Aorta (tissue), 5 donors: ENCODE measurements around the gene NDRG2. TPM values are rescaled to one million over a fixed set of nuclear protein-coding genes. Genes with fewer than 3 reads are reported as not detected.
"Not testable (repeated sequence)": the region's sequence is repeated elsewhere in the genome, so short reads cannot be mapped to it uniquely, and the experiment has no call there.

Experiments
- ATAC-seq: fragments of 200-7000 bp; cut with Tn5 transposase; one replicate; pipeline ENCODE4 v1.9.1; 2022; ENCODE audit warnings: moderate library complexity; ENCODE audit not compliant: low FRiP score
- DNase-seq, 2 donors: peaks; one replicate each; pipeline ENCODE4 v3.0.0-alpha.2; 2020
- H3K27ac ChIP-seq, 2 donors: one replicate each; pipeline ENCODE4 v1.5.1; 2013; ENCODE audit warnings: low read length in 2 of 2, mild to moderate bottlenecking in 2 of 2, moderate library complexity in 2 of 2, control low read depth in 1 of 2, inconsistent platforms in 1 of 2, low read depth in 1 of 2
- H3K27me3 ChIP-seq, 2 donors: one replicate each; pipeline ENCODE4 v1.6.1; 2013; ENCODE audit warnings: control low read depth in 1 of 2, low read length in 1 of 2, mild to moderate bottlenecking in 1 of 2, moderate library complexity in 1 of 2; ENCODE audit not compliant: insufficient read depth in 2 of 2, control insufficient read depth in 1 of 2
- H3K36me3 ChIP-seq, 2 donors: one replicate each; pipeline ENCODE4 v1.6.1; 2013; ENCODE audit warnings: control low read depth in 1 of 2, low read length in 1 of 2, mild to moderate bottlenecking in 1 of 2; ENCODE audit not compliant: insufficient read depth in 2 of 2, control insufficient read depth in 1 of 2
- H3K4me1 ChIP-seq, 2 donors: one replicate each; pipeline ENCODE4 v1.6.1; 2013; ENCODE audit warnings: low read length in 2 of 2, control low read depth in 1 of 2, mild to moderate bottlenecking in 1 of 2, moderate library complexity in 1 of 2; ENCODE audit not compliant: insufficient read depth in 2 of 2, control insufficient read depth in 1 of 2
- H3K4me3 ChIP-seq, 2 donors: one replicate each; pipeline ENCODE4 v1.5.1; 2013; ENCODE audit warnings: low read length in 2 of 2, control low read depth in 1 of 2, mild to moderate bottlenecking in 1 of 2
- H3K9me3 ChIP-seq: one replicate; pipeline ENCODE4 v1.6.1; 2013; ENCODE audit warnings: mild to moderate bottlenecking, low read length; ENCODE audit not compliant: control insufficient read depth
- WGBS, 2 donors: extraction: QIAGEN DNeasy Blood & Tissue Kit; methylation state at CpG; one replicate each; pipeline ENCODE4 v1.1.7; 2013; 5-methylcytosine and 5-hydroxymethylcytosine counted together
- intact Hi-C, 2 donors: fragments of 100-400 bp; cut with DNase I; formaldehyde crosslinking; loops; one replicate each; pipeline versions ENCODE4 v1.14.2 to v1.15.0; 2022
- polyA plus RNA-seq, 2 donors: library from polyadenylated mRNA; stranded (reverse); fragments of 200-250 nt; gene quantifications; one replicate each; pipeline ENCODE4 v1.2.3, GENCODE V29; 2013
- total RNA-seq, 2 donors: library from RNA; stranded (reverse); fragmentation: NEBNext Ultra II Directional; extraction: Animal tissue kit (Norgen Biotek cat#: 25700); gene quantifications; one replicate each; pipeline ENCODE4 v1.2.1, GENCODE V29; 2021
- donor health status: healthy with polysubstance abuse.
- donor health status: Bipolar disorder and iron deficiency.
- donor health status: DM: no; HTN: no; CAD: no.
- donor health status: DM: no; HTN: no; CAD: no.
- donor health status: DM: yes; HTN: yes; CAD: no.

The NDRG2 gene
- total and polyA plus RNA-seq, 4 donors, result 68.7 to 196 (median 95.4) TPM

DNA sequence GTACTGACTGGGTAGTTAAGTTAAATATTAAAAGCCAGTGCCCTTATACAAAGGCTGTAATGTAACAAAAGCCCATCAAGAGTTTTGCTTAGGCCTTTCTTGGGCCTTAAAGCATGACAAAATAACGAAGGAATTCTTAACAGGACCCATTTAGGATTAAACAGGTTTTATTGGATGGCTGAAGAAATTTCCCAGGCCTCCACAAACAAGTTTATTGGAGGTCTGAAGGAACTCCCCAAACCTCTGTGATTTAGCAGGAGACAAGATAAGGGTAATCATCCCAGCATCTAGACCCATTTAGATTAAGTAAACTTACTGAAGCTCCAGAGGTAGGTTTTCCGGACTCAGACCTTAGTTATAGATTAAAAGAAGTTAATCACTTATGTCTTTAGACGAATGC lies 15.1 kb downstream of the NDRG2 start:
- DNase-seq, H3K9me3 ChIP-seq, ATAC-seq, H3K36me3 ChIP-seq, H3K27me3 ChIP-seq, intact Hi-C loops, H3K4me3 ChIP-seq, H3K27ac ChIP-seq, H3K4me1 ChIP-seq: not testable (repeated sequence)
- WGBS, 2 donors, result 81 to 86% methylated on average over 3 of the region's 3 CpGs

DNA sequence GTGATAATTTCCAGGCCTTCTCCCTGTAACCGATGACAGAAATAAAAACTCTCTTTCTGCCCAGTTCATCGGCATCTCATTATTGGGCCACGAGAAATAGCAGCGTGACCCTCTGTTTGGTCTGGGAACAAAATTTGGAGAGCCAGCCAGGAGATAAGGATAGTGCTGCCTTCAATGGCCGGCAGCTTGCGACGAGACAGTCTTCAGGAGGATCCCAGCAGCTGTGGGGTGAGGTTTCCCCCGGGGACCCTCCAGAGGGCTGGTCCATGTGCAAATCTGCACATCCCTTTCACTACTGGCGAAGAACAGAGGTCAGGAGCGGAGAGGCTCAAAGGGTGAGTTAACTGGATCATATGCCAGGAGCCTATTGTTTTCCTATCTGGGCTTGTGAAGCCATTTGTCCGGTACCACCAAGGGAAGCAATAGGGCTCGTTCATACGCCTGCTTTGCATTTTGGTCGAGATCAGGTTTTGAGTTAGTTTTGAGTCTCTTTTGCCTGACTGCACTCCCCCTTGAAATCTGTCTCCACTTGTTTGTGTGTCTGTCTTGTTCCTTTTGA lies 21.0 kb downstream of the NDRG2 start:
- H3K9me3 ChIP-seq, result no peaks in the 10 kb centered on the region
- no peaks in the 10 kb centered on the region for H3K4me1 ChIP-seq
- WGBS, 2 donors, result 78 to 81% methylated on average over 13 to 14 of the region's 14 CpGs
- H3K27me3 ChIP-seq, result no peaks in the 10 kb centered on the region
- no peaks in the 10 kb centered on the region for H3K36me3 ChIP-seq
- ATAC-seq (no peak), DNase-seq (no peak)
- intact Hi-C loops, result loop anchor here in 1 of 2 donors (5.0 kb wide), 1 partner anchor 38 kb away; the partner anchor contains the start of gene RNASE7
- H3K4me3 ChIP-seq, result no peak overlapping the region
- H3K27ac ChIP-seq, result no peak overlapping the region

DNA sequence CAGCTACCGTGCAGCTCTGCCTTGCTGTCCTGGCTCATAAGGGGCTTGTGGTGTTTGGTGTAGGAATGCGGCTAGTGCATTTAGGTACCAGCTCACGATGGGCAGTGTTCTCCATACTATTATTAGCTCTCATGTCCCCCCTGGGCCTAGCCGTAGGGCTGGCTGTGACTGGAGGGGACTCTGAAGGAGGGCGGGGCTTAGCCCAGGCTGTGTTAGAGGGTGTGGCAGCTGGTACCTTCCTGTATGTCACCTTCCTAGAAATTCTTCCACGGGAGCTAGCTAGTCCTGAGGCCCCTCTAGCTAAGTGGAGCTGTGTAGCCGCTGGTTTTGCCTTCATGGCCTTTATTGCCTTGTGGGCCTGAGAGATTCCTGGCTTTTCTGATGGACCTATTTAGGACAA lies 23.6 kb downstream of the NDRG2 start:
- no peak overlapping the region for H3K4me3 ChIP-seq
- no peaks in the 10 kb centered on the region for H3K27me3 ChIP-seq
- intact Hi-C loops, result loop anchor here in 1 of 2 donors (5.0 kb wide), 1 partner anchor 41 kb away; the partner anchor contains the start of gene RNASE7
- H3K27ac ChIP-seq, result no peak overlapping the region
- peaks cover 0 to 3% of the 10 kb centered on the region in 2 donors for H3K36me3 ChIP-seq
- no peaks in the 10 kb centered on the region for H3K4me1 ChIP-seq
- 67 to 72% methylated on average over 7 of the region's 7 CpGs for WGBS, 2 donors
- DNase-seq (no peak), ATAC-seq (no peak)
- H3K9me3 ChIP-seq, result no peaks in the 10 kb centered on the region

DNA sequence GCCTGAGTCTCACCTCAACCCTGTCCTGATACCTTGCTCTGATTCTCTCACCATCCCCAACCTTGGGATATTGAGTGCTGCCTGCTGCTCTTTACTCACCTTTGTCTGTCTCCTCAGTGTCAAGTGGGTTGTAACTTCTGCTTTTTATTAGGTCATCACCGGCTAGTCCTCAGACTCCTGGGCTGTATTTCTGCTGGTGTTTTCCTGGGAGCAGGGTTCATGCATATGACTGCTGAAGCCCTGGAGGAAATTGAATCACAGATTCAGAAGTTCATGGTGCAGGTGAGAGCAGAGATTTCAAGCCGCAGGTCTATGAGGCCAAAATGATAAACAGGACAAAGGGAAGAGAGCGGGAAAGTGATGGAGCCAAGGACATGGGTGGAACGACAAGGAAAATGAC lies 25.3 kb downstream of the NDRG2 start:
- H3K4me1 ChIP-seq, result no peaks in the 10 kb centered on the region
- ATAC-seq (no peak), DNase-seq (no peak)
- no peaks in the 10 kb centered on the region for H3K9me3 ChIP-seq
- peaks cover 5 to 7% of the 10 kb centered on the region in 2 donors for H3K36me3 ChIP-seq
- intact Hi-C loops, result no loop called here
- no peak overlapping the region for H3K4me3 ChIP-seq
- no peaks in the 10 kb centered on the region for H3K27me3 ChIP-seq
- H3K27ac ChIP-seq, result no peak overlapping the region
- WGBS, 2 donors, result 80 to 83% methylated on average over 4 of the region's 4 CpGs

DNA sequence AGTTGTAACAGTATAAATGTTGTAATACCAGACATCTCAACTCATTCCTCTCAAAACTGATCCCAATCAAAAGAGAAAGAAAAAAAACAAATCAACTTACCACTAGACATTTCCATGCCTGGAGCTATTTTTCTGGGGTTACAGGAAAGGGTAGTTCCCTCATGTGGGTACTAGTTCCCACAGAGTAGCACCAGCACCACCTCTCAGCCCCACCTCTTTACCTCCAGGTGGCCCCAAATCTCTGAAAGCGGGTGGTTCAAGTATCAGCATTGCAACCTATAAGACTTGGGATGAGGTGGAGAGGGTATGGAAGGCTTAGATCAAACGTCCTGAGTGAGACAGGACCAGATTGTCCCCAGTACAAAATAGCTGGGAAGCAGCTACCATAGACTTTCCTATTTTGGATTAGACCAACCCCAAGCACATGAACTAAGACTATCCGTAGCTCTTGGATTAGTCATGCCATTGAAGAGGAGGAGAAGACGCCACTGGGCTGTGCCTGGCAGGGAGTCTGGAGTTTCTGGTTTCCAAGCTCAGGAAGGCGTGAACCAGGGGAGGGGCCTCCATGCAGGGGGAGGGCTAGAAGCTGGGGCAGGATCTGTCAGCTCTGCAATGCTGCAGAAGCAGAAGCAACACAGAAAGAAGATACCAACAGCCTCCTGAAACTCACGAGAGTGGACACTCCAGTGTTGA lies 26.0 kb downstream of the NDRG2 start, which contains the start of gene SLC39A2:
TSS of gene SLC39A2 (plus strand) at position 620 of the 693 bp plus-strand sequence. CDS start 154 bp downstream, outside the sequence.
- Histone ChIP-seq H3K27ac (no peak within 1 kb of the TSS), H3K27me3 (no peaks in the 10 kb centered on the region), H3K4me1 (no peaks in the 10 kb centered on the region), H3K9me3 (no peaks in the 10 kb centered on the region), H3K36me3 (peaks cover 5 to 7% of the 10 kb centered on the region in 2 donors), H3K4me3 (no peak within 1 kb of the TSS)
- ATAC-seq (peak; percentile 81), DNase-seq (peak in 1 of 2 donors; percentile 80)
- intact Hi-C loops, result no loop called here
- WGBS, 2 donors, result 27 to 35% methylated on average over 6 of the region's 6 CpGs

DNA sequence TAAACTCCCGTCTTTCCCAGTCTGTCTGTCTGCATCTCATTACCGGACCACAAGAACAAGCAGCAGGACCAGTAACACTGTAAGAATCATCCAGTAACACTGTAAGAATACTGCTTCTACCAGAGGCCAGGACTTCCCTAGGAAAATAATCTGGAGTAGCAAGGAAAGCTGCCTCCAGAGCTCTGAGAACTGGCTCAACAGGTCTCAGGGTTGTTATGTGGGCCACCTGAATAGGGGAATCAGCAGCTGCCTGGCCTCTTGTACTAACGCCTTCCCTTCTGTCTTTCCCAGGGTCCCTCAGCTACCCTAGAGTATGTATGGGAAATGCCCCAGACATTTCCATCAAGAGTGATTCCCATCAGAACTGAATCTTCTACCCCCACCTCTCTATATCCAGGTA lies 26.7 kb downstream of the NDRG2 start:
- DNase-seq (no peak), ATAC-seq (no peak)
- Histone ChIP-seq H3K36me3 (peaks cover 5 to 7% of the 10 kb centered on the region in 2 donors), H3K4me3 (no peak overlapping the region), H3K27me3 (no peaks in the 10 kb centered on the region), H3K27ac (no peak overlapping the region), H3K4me1 (no peaks in the 10 kb centered on the region), H3K9me3 (no peaks in the 10 kb centered on the region)
- intact Hi-C loops, result no loop called here
- 63 to 69% methylated on average over 3 of the region's 3 CpGs for WGBS, 2 donors

DNA sequence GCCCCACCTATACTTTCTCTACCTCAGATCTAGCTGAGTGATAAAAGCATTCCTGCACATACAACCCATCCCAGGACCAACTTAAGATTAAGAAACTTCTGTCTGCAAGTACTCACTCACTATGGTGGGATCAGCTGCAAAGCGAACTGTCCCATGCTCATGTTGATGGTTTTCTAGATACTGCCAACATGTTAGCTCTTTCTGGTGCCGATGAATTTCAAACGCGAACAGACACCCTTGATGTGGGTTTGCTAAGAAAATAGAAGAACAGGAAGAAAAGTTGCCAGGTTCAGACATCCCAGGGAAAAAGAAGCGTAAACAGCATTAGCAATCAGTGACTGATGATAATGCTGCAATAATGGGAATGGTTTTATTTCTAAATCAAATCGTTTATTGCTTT lies 27.3 kb downstream of the NDRG2 start:
- WGBS, 2 donors, result 77 to 80% methylated on average over 6 of the region's 6 CpGs
- Histone ChIP-seq H3K4me1 (no peaks in the 10 kb centered on the region), H3K9me3 (no peaks in the 10 kb centered on the region), H3K36me3 (peaks cover 5 to 8% of the 10 kb centered on the region in 2 donors), H3K4me3 (no peak overlapping the region), H3K27me3 (no peaks in the 10 kb centered on the region), H3K27ac (no peak overlapping the region)
- ATAC-seq, result no peak
- DNase-seq, result no peak
- intact Hi-C loops, result no loop called here

DNA sequence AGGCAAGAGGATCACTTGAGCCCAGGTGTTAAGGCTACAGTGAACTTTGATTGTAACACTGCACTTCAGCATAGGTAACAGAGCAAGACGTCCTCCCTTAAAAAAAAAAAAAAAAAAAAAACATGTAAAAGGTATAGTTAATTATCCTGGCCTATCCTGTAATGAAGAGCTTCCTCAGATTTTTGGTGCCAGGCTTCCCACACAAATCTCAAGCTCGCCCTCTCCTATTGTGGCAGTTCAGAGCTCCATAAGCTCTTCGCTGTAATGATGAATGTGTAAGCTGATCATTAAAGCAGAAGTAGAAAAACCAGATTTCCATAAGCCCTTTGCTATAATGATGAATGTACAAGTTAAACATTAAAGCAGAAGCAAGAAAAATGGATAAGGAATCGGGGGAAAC lies 27.7 kb downstream of the NDRG2 start:
- no peaks in the 10 kb centered on the region for H3K4me1 ChIP-seq
- no peak for DNase-seq
- no peaks in the 10 kb centered on the region for H3K27me3 ChIP-seq
- H3K36me3 ChIP-seq, result peaks cover 5 to 10% of the 10 kb centered on the region in 2 donors
- no peak for ATAC-seq
- H3K27ac ChIP-seq, result no peak overlapping the region
- no peak overlapping the region for H3K4me3 ChIP-seq
- WGBS, 2 donors, result 45 to 56% methylated on average over 4 of the region's 4 CpGs
- intact Hi-C loops, result no loop called here
- H3K9me3 ChIP-seq, result no peaks in the 10 kb centered on the region

DNA sequence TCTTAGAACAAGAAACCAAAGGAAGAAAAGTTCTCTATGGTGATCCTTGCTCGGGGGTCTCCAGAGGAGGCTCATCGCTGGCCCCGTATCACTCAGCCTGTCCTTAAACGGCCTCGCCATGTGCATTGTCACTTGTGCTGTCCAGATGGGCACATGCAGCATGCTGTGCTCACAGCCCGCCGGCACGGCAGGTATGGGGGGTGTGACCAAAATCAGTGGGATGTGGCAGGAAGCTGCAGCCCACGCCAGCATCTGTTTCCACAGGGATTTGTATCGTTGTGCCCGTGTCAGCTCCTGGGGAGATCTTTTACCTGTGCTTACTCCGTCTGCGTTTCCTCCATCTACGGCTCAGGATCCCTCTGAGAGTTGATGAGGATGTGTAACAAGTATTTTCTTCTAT lies 28.3 kb downstream of the NDRG2 start:
- H3K4me3 ChIP-seq, result no peak overlapping the region
- DNase-seq (no peak), ATAC-seq (no peak)
- peaks cover 5 to 10% of the 10 kb centered on the region in 2 donors for H3K36me3 ChIP-seq
- H3K27ac ChIP-seq, result no peak overlapping the region
- WGBS, 2 donors, result 89 to 90% methylated on average over 14 of the region's 14 CpGs
- intact Hi-C loops, result no loop called here
- no peaks in the 10 kb centered on the region for H3K9me3 ChIP-seq
- H3K27me3 ChIP-seq, result no peaks in the 10 kb centered on the region
- H3K4me1 ChIP-seq, result no peaks in the 10 kb centered on the region
